Measurements from ENCODE around the gene RNU1-3. TPM values are rescaled to one million over a fixed set of nuclear protein-coding genes. Genes with fewer than 3 reads are reported as not detected.
"Not testable (repeated sequence)": the region's sequence is repeated elsewhere in the genome, so short reads cannot be mapped to it uniquely, and the experiment has no call there.

RNU1-3 gene
- under 1 TPM; under 0.01 TPM for total RNA-seq
- polyA plus RNA-seq, result 10 to 100 TPM in 1 of 2 donors, not detected in 1; 16.7 TPM

DNA sequence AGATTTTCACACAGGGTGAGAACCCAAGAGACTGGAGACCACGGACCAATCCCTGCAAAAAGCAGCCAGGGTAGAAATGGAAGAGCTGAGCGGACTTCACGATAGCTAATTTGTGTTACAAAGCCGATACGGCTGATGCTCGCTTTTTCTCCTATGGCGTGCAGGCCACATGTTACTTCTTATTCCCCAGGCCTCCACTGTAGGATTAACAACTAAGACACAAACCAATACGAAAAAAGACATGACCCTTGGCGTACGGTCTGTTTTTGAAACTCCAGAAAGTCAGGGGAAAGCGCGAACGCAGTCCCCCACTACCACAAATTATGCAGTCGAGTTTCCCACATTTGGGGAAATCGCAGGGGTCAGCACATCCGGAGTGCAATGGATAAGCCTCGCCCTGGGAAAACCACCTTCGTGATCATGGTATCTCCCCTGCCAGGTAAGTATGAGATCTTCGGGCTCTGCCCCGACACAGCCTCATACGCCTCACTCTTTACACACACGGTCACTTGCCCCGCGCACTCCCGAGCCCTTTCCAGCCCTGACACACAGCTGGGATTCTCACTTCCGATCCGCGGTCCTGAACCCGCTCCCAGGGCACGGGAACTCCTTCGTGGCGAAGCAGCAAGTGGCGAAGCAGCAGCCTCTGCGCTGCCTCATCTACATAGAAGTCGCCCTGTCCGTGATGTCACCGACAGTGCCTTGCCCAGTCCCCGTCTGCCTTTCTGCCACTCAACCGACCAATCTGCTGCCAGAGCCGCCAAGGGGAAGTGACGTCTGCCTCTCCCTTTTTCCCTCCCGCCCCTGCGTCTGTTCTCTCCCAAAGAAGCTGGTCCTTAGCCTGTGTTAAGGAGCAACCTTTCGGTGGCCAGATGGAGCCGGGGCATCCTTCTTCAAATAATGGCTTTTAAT lies at the start of gene RNU1-3:
Gene RNU1-3, minus strand, starts transcription at position 447 of the 912 bp plus-strand sequence.
- no CpG with 5 or more reads among the region's 45 CpGs for WGBS
- not testable (repeated sequence) for H3K36me3 ChIP-seq (ENCODE audit: control insufficient read depth in 4 of 4, insufficient read depth in 3 of 4, low read depth in 1 of 4, low read length in 3 of 4); H3K27me3 ChIP-seq (ENCODE audit: control insufficient read depth in 4 of 4, insufficient read depth in 4 of 4, low read length in 3 of 4); H3K9ac ChIP-seq (ENCODE audit: low read depth in 1 of 2, low read length in 2 of 2); H3K9me3 ChIP-seq (ENCODE audit: control insufficient read depth in 4 of 4, low read length in 3 of 4); H3K27ac ChIP-seq (ENCODE audit: low read depth in 1 of 2, low read length in 2 of 2); H3K4me1 ChIP-seq (ENCODE audit: control insufficient read depth in 4 of 4, insufficient read depth in 4 of 4, low read length in 3 of 4); H3K4me3 ChIP-seq (ENCODE audit: low read depth in 1 of 3, low read length in 3 of 3); DNase-seq (ENCODE audit: low spot score)

DNA sequence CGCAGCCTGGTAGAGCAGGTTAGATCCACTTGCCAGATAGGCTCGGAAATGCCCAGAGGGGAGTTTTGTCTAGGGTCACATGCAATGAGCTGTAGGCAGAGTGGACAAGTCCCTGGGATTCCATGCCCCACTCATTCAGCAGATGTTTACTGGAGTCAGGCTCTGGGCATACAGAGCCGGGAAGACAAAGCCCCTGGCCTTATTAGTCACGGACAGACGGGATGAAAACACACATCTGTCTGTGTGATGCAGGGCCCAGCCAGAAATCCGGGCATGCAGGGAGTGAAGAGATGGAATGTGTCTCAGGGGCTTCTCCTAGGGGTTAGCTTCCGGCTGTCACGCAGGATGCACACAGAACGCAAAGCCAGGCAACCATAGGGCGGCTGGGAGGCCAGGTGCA lies 46.7 kb upstream of the RNU1-3 start:
- 88% methylated on average over 4 of the region's 10 CpGs for WGBS
- not testable (repeated sequence) for H3K4me3 ChIP-seq (ENCODE audit: low read depth in 1 of 3, low read length in 3 of 3); H3K36me3 ChIP-seq (ENCODE audit: control insufficient read depth in 4 of 4, insufficient read depth in 3 of 4, low read depth in 1 of 4, low read length in 3 of 4); DNase-seq (ENCODE audit: low spot score); H3K27me3 ChIP-seq (ENCODE audit: control insufficient read depth in 4 of 4, insufficient read depth in 4 of 4, low read length in 3 of 4); H3K9ac ChIP-seq (ENCODE audit: low read depth in 1 of 2, low read length in 2 of 2); H3K9me3 ChIP-seq (ENCODE audit: control insufficient read depth in 4 of 4, low read length in 3 of 4); H3K27ac ChIP-seq (ENCODE audit: low read depth in 1 of 2, low read length in 2 of 2)
- peaks cover 0 to 13% (median 6%) of the 10 kb centered on the region in 4 donors for H3K4me1 ChIP-seq (ENCODE audit: control insufficient read depth in 4 of 4, insufficient read depth in 4 of 4, low read length in 3 of 4)

DNA sequence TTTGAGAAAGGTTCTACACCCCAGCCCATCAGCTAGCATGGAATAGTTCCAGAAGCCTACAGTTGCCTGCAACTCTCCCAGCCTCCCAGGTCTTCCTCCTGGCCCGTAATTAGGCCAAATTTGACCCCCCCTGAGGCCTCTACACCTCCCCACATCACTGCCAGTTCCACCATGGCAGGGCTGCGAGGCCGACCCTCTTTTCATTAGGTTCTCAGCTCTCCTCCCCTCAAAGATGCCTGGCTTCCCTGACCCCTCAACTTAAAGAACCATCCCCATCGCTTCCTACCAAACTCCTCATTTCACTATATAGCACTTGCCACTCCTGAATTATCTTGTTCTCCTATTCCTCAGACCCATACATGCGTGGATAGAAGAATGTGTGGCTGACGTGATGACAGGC lies 46.2 kb upstream of the RNU1-3 start:
- H3K9ac ChIP-seq (ENCODE audit: low read depth in 1 of 2, low read length in 2 of 2); H3K4me3 ChIP-seq (ENCODE audit: low read depth in 1 of 3, low read length in 3 of 3); H3K36me3 ChIP-seq (ENCODE audit: control insufficient read depth in 4 of 4, insufficient read depth in 3 of 4, low read depth in 1 of 4, low read length in 3 of 4); H3K27ac ChIP-seq (ENCODE audit: low read depth in 1 of 2, low read length in 2 of 2); H3K9me3 ChIP-seq (ENCODE audit: control insufficient read depth in 4 of 4, low read length in 3 of 4); H3K27me3 ChIP-seq (ENCODE audit: control insufficient read depth in 4 of 4, insufficient read depth in 4 of 4, low read length in 3 of 4): not testable (repeated sequence)
- peak; percentile 27 for DNase-seq (ENCODE audit: low spot score)
- WGBS, result 94% methylated on average over 6 of the region's 6 CpGs
- peaks cover 0 to 13% (median 6%) of the 10 kb centered on the region in 4 donors for H3K4me1 ChIP-seq (ENCODE audit: control insufficient read depth in 4 of 4, insufficient read depth in 4 of 4, low read length in 3 of 4)

DNA sequence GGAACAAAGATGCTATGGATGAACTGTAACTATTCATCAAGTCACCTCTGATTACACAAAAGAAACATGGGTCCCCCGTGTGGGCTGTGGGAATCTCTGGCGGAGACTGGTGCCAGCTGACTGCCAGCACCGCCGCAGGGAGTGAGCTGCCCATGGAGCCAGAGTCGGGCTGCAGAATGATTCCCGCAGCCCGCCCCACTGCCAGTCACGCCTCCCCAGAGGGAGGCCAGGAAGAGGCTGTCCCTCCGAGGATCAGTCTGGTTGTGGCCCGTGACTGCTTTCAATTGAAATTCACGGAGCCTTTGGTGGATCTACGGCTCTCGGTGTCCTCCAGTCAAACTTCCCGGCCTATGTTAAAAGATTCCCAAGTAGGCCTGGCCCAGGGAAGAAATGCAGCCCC lies 45.8 kb upstream of the RNU1-3 start:
- not testable (repeated sequence) for H3K27ac ChIP-seq (ENCODE audit: low read depth in 1 of 2, low read length in 2 of 2); H3K9me3 ChIP-seq (ENCODE audit: control insufficient read depth in 4 of 4, low read length in 3 of 4); H3K9ac ChIP-seq (ENCODE audit: low read depth in 1 of 2, low read length in 2 of 2); H3K4me3 ChIP-seq (ENCODE audit: low read depth in 1 of 3, low read length in 3 of 3); H3K36me3 ChIP-seq (ENCODE audit: control insufficient read depth in 4 of 4, insufficient read depth in 3 of 4, low read depth in 1 of 4, low read length in 3 of 4); H3K27me3 ChIP-seq (ENCODE audit: control insufficient read depth in 4 of 4, insufficient read depth in 4 of 4, low read length in 3 of 4)
- H3K4me1 ChIP-seq (ENCODE audit: control insufficient read depth in 4 of 4, insufficient read depth in 4 of 4, low read length in 3 of 4), result peaks cover 0 to 15% (median 7%) of the 10 kb centered on the region in 4 donors
- 88% methylated on average over 12 of the region's 14 CpGs for WGBS
- DNase-seq (ENCODE audit: low spot score), result peak; percentile 16

DNA sequence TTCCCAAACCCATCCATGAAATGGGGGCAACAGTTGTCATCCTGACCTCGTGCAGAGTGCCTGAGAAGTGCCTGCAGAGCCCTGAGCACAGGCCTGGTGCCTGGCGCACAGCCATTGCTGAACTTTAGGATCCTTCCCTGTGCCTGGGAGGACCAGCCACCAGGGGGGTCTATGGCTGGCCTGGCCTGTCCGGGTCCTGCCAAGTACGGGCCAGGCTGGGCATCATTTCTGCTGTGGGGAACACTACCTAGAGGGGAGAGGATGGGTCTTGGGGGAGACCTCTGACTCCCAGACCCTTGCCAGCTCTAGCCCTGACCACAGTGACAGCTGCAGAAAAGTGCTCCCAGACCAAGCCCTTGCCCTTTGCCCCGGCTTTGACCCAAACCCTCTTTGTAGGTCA lies 45.4 kb upstream of the RNU1-3 start:
- H3K27ac ChIP-seq (ENCODE audit: low read depth in 1 of 2, low read length in 2 of 2); H3K4me3 ChIP-seq (ENCODE audit: low read depth in 1 of 3, low read length in 3 of 3); H3K36me3 ChIP-seq (ENCODE audit: control insufficient read depth in 4 of 4, insufficient read depth in 3 of 4, low read depth in 1 of 4, low read length in 3 of 4); H3K9me3 ChIP-seq (ENCODE audit: control insufficient read depth in 4 of 4, low read length in 3 of 4); H3K9ac ChIP-seq (ENCODE audit: low read depth in 1 of 2, low read length in 2 of 2); H3K27me3 ChIP-seq (ENCODE audit: control insufficient read depth in 4 of 4, insufficient read depth in 4 of 4, low read length in 3 of 4): not testable (repeated sequence)
- peak; percentile 32 for DNase-seq (ENCODE audit: low spot score)
- H3K4me1 ChIP-seq (ENCODE audit: control insufficient read depth in 4 of 4, insufficient read depth in 4 of 4, low read length in 3 of 4), result peaks cover 0 to 15% (median 7%) of the 10 kb centered on the region in 4 donors
- 73% methylated on average over 4 of the region's 5 CpGs for WGBS

DNA sequence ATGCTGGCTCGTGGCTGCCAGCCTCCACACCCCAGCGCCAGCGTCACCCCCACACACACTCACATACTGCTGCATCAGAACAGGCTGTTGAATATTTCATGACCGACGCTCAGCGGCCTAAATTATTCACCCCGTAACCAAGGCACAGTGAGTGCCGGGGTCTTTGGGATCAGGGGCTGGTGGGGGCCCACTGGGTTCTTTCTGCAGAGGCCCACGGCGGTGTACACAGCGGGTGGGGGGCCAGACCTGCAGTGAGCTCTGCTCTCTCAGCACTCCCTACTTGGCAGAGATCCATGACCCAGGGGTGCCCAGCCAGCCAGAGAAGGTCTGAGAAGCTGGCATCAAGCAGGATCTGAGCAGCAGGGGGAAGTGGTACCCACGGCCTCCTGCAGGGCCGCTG lies 43.9 kb upstream of the RNU1-3 start:
- peaks cover 0 to 15% (median 7%) of the 10 kb centered on the region in 4 donors for H3K4me1 ChIP-seq (ENCODE audit: control insufficient read depth in 4 of 4, insufficient read depth in 4 of 4, low read length in 3 of 4)
- H3K9ac ChIP-seq (ENCODE audit: low read depth in 1 of 2, low read length in 2 of 2); H3K9me3 ChIP-seq (ENCODE audit: control insufficient read depth in 4 of 4, low read length in 3 of 4); H3K27ac ChIP-seq (ENCODE audit: low read depth in 1 of 2, low read length in 2 of 2); H3K27me3 ChIP-seq (ENCODE audit: control insufficient read depth in 4 of 4, insufficient read depth in 4 of 4, low read length in 3 of 4); H3K36me3 ChIP-seq (ENCODE audit: control insufficient read depth in 4 of 4, insufficient read depth in 3 of 4, low read depth in 1 of 4, low read length in 3 of 4); H3K4me3 ChIP-seq (ENCODE audit: low read depth in 1 of 3, low read length in 3 of 3): not testable (repeated sequence)
- DNase-seq (ENCODE audit: low spot score), result peak; percentile 24
- WGBS, result 80% methylated on average over 12 of the region's 13 CpGs

Data from liver (tissue), 9 donors.